ENCODE data around the gene KRTAP5-1. TPM values are rescaled to one million over a fixed set of nuclear protein-coding genes. Genes with fewer than 3 reads are reported as not detected.
"Not testable (repeated sequence)": the region's sequence is repeated elsewhere in the genome, so short reads cannot be mapped to it uniquely, and the experiment has no call there.

KRTAP5-1 gene
- total RNA-seq, 1 donor from 2014 or later: not detected

- intact Hi-C loops (cut with DNase I): no loop called here
Observed at GRCh38 chr11:1586699-1587098, 1.6 kb upstream of the KRTAP5-1 start.

GRCh38 chr11:1582909-1583308, 2.2 kb downstream of the KRTAP5-1 start:
- H3K36me3 ChIP-seq; H3K4me1 ChIP-seq; H3K9me3 ChIP-seq; H3K27me3 ChIP-seq; H3K27ac ChIP-seq; intact Hi-C loops (cut with DNase I); H3K4me3 ChIP-seq; DNase-seq (ENCODE audit: low spot score in 2 of 2): not testable (repeated sequence)

More at GRCh38 chr11:1586699-1587098, 1.6 kb upstream of the KRTAP5-1 start:
- H3K4me1 ChIP-seq: no peaks in the 10 kb centered on the region
- TF ChIP-seq CTCF (IDR thresholded peaks at IDR 0.05): no peak
- H3K27me3 ChIP-seq: no peaks in the 10 kb centered on the region
- no peak for DNase-seq (ENCODE audit: low spot score in 2 of 2)
- H3K27ac ChIP-seq: no peak overlapping the region
- no peaks in the 10 kb centered on the region for H3K9me3 ChIP-seq
- no peak overlapping the region for H3K4me3 ChIP-seq
- no peaks in the 10 kb centered on the region for H3K36me3 ChIP-seq

- intact Hi-C loops (cut with DNase I): no loop called here
- Histone ChIP-seq H3K9me3 (peaks cover 0 to 2% of the 10 kb centered on the region in 2 donors), H3K4me3 (no peak overlapping the region), H3K36me3 (no peaks in the 10 kb centered on the region), H3K27ac (no peak overlapping the region), H3K4me1 (no peaks in the 10 kb centered on the region), H3K27me3 (no peaks in the 10 kb centered on the region)
- no peak for TF ChIP-seq CTCF (IDR thresholded peaks at IDR 0.05)
- no peak for DNase-seq (ENCODE audit: low spot score in 2 of 2)
Observed at GRCh38 chr11:1581976-1582375, 3.1 kb downstream of the KRTAP5-1 start.

GRCh38 chr11:1576825-1577224, 8.3 kb downstream of the KRTAP5-1 start:
- H3K27me3 ChIP-seq: no peaks in the 10 kb centered on the region
- no peak overlapping the region for H3K27ac ChIP-seq
- no peak for DNase-seq (ENCODE audit: low spot score in 2 of 2)
- H3K36me3 ChIP-seq: no peaks in the 10 kb centered on the region
- H3K4me3 ChIP-seq: no peak overlapping the region
- H3K4me1 ChIP-seq: peaks cover 11% of the 10 kb centered on the region in 2 donors
- TF ChIP-seq CTCF (IDR thresholded peaks at IDR 0.05): no peak
- H3K9me3 ChIP-seq: peaks cover 0 to 2% of the 10 kb centered on the region in 2 donors
- intact Hi-C loops (cut with DNase I): loop anchor here (10.0 kb wide), 3 partner anchors 188 to 288 kb away; partner anchors contain the start of gene CTSD

- not testable (repeated sequence) for H3K4me3 ChIP-seq; H3K27me3 ChIP-seq; H3K9me3 ChIP-seq; DNase-seq (ENCODE audit: low spot score in 2 of 2); H3K36me3 ChIP-seq; H3K27ac ChIP-seq
- peaks cover 12 to 15% of the 10 kb centered on the region in 2 donors for H3K4me1 ChIP-seq
- intact Hi-C loops (cut with DNase I): loop anchor here (2.0 to 10.0 kb wide), 4 partner anchors 189 to 373 kb away; partner anchors contain the start of gene CTSD
Observed at GRCh38 chr11:1575756-1576155, 9.3 kb downstream of the KRTAP5-1 start.

- Histone ChIP-seq H3K36me3 (no peaks in the 10 kb centered on the region), H3K4me1 (peaks cover 17 to 22% of the 10 kb centered on the region in 2 donors), H3K4me3 (no peak overlapping the region), H3K27ac (no peak overlapping the region), H3K27me3 (no peaks in the 10 kb centered on the region), H3K9me3 (peaks cover 0 to 2% of the 10 kb centered on the region in 2 donors)
- no peak for DNase-seq (ENCODE audit: low spot score in 2 of 2)
- no peak for TF ChIP-seq CTCF (IDR thresholded peaks at IDR 0.05)
- intact Hi-C loops (cut with DNase I): loop anchor here (1.0 to 10.0 kb wide), 9 partner anchors 29 to 1068 kb away; partner anchors contain the start of genes CTSD and RNH1
Observed at GRCh38 chr11:1574933-1575242, 10.2 kb downstream of the KRTAP5-1 start.
